CD1c-positive myeloid dendritic cell (primary cell): Measurements from ENCODE around the gene ATG10.
"Not testable (repeated sequence)": the region's sequence is repeated elsewhere in the genome, so short reads cannot be mapped to it uniquely, and the experiment has no call there.

ENCODE experiments used
- DNase-seq: peaks from one replicate; pipeline ENCODE4 v3.0.0-alpha.2; 2016; ENCODE audit errors: extremely low spot score

The ATG10 gene

GRCh38 chr5:82222597-82223574 is 251.1 kb downstream of the ATG10 start:
- DNase-seq: no peak

GRCh38 chr5:82225525-82226172 is 253.8 kb downstream of the ATG10 start:
- DNase-seq: peak; percentile 70

GRCh38 chr5:82234885-82235284 is 263.1 kb downstream of the ATG10 start:
- DNase-seq: no peak

- DNase-seq: no peak
Measured at GRCh38 chr5:82244151-82244550, 272.3 kb downstream of the ATG10 start.

- DNase-seq: no peak
Measured at GRCh38 chr5:82244854-82245635, 273.2 kb downstream of the ATG10 start.

- DNase-seq: no peak
Measured at GRCh38 chr5:82246960-82247574, 275.2 kb downstream of the ATG10 start.

- DNase-seq: no peak
Measured at GRCh38 chr5:82252744-82253143, 280.9 kb downstream of the ATG10 start.

GRCh38 chr5:82255844-82256243 is 284.0 kb downstream of the ATG10 start:
- DNase-seq: no peak

GRCh38 chr5:82257247-82257646 is 285.4 kb downstream of the ATG10 start:
- no peak for DNase-seq

- no peak for DNase-seq
Measured at GRCh38 chr5:82257729-82258128, 285.9 kb downstream of the ATG10 start.

- no peak for DNase-seq
Measured at GRCh38 chr5:82259172-82259800, 287.5 kb downstream of the ATG10 start.

GRCh38 chr5:82265047-82265446 is 293.2 kb downstream of the ATG10 start:
- no peak for DNase-seq

GRCh38 chr5:82267297-82267933 is 295.6 kb downstream of the ATG10 start:
- DNase-seq: not testable (repeated sequence)

GRCh38 chr5:82269363-82269762 is 297.5 kb downstream of the ATG10 start:
- not testable (repeated sequence) for DNase-seq

GRCh38 chr5:82272571-82273356 is 300.9 kb downstream of the ATG10 start:
- DNase-seq: not testable (repeated sequence)

GRCh38 chr5:82273426-82273825 is 301.6 kb downstream of the ATG10 start:
- not testable (repeated sequence) for DNase-seq

- DNase-seq: no peak
Measured at GRCh38 chr5:82274343-82275211, 302.8 kb downstream of the ATG10 start.

GRCh38 chr5:82275216-82275664 is 303.4 kb downstream of the ATG10 start:
- DNase-seq: no peak
